GM18526 (cell line): ENCODE measurements around the gene PCDHGA8.
"Not testable (repeated sequence)": the region's sequence is repeated elsewhere in the genome, so short reads cannot be mapped to it uniquely, and the experiment has no call there.

Experiments used
- POLR2A ChIP-seq: IDR thresholded peaks from 3 replicates; pipeline ENCODE4 v1.6.1; 2011; ENCODE audit not compliant: insufficient read length; ENCODE audit errors: extremely low read depth

The PCDHGA8 gene

DNA sequence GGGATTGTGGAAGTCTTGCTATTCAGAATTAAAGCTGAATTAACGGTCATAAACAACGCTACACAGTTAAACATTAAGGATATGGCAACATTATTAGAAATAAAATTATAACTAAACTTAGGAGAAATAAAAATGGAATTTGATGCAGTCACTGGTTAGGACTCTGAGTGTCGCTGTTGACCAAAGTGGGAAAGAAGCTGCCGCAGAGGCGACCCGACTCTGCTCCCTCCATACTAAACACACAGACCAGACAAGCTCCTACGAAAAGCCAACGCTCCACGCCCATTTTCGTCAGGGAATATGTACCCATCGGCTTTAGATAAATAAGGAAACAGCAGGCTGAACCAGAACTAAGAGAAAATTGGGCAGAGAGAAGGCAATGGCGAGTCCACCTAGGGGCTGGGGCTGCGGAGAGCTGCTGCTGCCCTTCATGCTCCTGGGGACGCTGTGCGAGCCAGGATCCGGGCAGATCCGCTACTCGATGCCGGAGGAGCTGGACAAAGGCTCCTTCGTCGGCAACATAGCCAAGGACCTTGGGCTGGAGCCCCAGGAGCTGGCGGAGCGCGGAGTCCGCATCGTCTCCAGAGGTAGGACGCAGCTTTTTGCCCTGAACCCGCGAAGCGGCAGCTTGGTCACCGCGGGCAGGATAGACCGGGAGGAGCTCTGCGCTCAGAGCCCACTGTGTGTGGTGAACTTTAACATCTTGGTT, 28.3 kb upstream of the PCDHGA8 start, which contains the start of gene PCDHGA5:
Gene PCDHGA5 (plus strand): TSS at position 211 of the 709 bp plus-strand sequence. CDS start 169 bp downstream, at position 380.
- TF ChIP-seq POLR2A = no peak

DNA sequence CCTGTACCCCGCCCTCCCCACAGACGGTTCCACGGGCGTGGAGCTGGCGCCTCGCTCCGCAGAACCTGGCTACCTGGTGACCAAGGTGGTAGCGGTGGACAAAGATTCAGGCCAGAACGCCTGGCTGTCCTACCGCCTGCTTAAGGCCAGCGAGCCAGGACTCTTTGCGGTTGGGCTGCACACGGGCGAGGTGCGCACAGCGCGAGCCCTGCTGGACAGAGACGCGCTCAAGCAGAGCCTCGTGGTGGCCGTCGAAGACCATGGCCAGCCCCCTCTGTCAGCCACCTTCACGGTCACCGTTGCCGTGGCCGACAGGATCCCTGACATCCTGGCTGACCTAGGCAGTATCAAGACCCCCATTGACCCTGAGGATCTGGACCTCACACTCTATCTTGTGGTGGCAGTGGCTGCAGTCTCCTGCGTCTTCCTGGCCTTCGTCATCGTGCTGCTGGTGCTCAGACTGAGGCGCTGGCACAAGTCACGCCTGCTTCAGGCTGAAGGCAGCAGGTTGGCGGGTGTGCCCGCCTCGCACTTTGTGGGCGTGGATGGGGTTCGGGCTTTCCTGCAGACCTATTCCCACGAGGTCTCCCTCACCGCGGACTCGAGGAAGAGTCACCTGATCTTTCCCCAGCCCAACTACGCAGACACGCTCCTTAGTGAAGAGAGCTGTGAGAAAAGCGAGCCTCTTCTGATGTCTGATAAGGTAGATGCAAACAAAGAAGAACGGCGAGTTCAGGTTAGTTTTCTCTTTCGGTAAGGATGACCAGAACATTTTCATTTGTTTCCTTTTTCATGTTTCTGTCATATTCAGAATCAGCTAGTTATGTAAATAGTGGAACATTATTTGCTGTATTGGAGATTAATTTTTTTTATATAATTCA, 26.2 kb upstream of the PCDHGA8 start:
- no peak for TF ChIP-seq POLR2A

DNA sequence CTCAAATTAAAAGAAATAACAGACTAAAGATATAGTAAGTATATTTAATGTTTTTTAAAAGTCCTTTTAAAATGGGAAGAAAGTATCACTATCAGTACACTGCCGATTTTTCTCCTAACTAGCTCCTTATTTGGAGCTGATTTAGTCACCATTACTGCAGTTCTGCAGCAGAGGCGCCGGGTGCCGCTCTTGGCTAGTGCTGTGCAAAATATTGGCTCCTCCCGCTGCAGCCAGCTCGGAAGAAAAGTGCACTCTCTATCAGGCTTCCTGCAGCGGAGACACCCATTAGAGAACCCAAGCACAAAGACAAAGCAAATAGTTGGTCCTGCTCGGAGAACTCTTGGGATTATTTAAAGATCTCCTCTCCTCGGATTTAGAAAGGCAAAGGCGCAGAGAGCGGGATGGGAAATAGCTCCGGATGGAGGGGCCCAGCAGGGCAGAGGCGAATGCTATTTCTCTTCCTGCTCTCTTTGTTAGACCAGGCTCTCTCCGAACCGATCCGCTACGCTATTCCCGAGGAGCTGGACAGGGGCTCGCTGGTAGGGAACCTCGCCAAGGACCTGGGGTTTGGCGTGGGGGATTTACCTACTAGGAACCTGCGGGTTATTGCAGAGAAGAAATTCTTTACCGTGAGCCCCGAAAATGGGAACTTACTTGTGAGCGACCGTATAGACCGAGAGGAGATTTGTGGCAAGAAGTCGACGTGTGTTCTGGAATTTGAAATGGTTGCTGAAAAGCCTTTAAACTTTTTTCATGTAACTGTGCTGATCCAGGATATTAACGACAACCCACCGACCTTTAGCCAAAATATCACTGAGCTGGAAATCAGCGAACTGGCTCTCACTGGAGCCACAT, 22.2 kb upstream of the PCDHGA8 start, which contains the start of gene PCDHGB3:
Gene PCDHGB3 (plus strand): TSS at position 249 of the 855 bp plus-strand sequence. CDS start 153 bp downstream, at position 402.
- no peak for TF ChIP-seq POLR2A

DNA sequence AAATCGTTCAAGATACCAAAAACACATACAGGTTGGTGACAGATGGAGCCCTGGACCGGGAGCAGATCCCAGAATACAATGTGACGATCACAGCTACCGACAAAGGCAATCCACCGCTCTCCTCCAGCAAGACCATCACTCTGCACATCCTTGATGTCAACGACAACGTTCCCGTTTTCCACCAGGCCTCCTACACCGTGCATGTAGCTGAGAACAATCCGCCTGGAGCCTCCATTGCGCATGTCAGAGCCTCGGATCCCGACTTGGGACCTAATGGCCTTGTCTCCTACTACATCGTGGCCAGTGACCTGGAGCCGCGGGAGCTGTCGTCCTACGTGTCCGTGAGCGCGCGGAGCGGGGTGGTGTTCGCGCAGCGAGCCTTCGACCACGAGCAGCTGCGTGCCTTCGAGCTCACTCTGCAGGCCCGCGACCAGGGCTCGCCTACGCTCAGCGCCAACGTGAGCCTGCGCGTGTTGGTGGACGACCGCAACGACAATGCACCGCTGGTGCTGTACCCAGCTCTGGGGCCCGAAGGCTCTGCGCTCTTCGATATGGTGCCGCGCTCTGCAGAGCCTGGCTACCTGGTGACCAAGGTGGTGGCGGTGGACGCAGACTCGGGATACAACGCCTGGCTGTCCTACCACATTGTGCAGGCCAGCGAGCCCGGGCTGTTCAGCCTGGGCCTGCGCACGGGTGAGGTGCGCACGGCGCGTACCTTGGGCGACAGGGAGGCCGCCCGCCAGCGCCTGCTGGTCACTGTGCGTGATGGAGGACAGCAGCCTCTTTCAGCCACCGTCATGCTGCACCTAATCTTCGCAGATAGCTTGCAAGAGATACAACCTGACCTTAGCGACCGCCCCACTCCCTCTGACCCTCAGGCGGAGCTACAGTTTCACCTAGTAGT, 20.6 kb upstream of the PCDHGA8 start:
- TF ChIP-seq POLR2A = no peak

DNA sequence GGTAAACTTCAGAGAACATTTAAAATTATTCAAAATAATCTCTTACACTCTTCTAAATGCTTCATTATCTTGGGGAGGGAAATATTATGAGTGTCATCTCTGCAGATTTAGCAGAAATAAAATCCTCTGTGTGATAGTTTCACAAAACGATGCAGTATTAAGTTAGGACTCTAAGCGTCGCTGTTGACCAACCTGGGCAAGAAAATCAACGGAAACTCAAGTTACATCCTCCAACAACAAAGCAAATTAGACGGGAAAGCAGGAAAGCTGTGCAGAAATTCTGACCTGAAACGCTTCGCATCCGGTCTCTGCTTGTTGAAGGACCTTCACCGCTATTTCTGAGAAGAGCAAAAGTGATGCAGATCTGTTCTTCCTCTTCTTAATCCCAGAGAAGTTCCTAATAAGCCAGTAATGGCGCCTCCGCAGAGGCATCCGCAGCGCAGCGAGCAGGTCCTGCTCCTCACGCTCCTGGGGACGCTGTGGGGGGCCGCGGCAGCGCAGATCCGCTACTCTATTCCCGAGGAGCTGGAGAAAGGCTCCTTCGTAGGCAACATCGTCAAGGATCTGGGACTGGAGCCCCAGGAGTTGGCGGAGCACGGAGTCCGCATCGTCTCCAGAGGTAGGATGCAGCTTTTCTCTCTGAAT, 18.6 kb upstream of the PCDHGA8 start, which contains the start of gene PCDHGA6:
Gene PCDHGA6 (plus strand): TSS at position 219 of the 645 bp plus-strand sequence. CDS start 193 bp downstream, at position 412.
- TF ChIP-seq POLR2A = no peak

DNA sequence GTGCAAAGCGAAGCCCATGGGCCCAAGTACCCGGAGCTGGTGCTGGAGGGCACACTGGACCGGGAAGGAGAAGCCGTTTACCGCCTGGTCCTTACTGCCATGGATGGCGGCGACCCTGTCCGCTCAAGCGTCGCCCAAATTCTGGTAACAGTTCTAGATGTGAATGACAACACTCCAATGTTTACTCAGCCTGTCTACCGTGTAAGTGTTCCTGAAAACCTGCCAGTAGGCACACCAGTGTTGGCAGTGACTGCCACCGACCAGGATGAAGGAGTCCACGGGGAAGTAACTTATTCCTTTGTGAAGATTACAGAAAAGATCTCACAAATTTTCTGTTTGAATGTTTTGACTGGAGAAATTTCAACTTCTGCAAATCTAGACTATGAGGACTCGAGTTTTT, 17.8 kb upstream of the PCDHGA8 start:
- TF ChIP-seq POLR2A = no peak

DNA sequence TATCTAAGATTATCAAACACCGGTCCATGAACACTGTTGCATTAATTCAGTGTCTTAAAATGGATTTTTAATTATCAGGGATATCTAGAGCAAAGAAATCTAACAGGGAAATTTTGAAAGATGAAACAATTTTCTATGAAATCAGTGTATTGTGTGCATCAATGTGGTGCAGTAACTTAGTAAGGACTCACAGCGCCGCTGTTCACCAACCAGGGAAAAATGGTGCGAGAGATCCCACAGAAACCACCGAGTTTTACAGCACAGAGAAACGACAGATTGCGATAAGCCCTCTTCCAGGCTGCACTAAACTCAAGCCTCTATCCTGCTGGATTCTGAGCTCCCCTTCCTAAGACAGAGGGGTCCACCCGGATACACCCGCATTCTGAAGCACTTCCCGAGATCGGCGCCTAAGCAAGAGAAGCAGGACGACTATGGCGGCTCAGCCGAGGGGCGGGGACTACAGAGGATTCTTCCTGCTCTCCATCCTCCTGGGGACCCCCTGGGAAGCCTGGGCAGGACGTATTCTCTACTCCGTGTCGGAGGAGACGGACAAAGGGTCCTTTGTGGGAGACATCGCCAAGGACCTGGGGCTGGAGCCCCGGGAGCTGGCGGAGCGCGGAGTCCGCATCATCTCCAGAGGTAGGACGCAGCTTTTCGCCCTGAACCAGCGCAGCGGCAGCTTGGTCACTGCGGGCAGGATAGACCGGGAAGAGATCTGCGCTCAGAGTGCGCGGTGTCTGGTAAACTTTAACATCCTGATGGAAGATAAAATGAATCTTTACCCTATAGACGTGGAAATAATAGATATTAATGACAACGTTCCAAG, 9.8 kb upstream of the PCDHGA8 start, which contains the start of gene PCDHGA7:
Gene PCDHGA7 (plus strand): TSS at position 274 of the 826 bp plus-strand sequence. CDS start 158 bp downstream, at position 432.
- TF ChIP-seq POLR2A = no peak

DNA sequence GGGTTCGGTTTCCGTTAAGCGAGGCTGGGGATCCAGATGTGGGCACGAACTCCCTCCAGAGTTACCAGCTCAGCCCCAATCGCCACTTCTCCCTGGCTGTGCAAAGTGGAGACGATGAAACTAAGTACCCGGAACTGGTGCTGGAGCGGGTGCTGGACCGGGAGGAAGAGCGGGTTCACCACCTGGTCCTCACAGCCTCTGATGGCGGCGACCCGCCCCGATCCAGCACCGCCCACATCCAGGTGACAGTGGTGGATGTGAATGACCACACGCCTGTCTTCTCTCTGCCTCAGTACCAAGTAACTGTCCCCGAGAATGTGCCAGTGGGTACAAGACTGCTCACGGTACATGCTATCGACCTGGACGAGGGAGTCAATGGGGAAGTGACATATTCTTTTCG, 9.1 kb upstream of the PCDHGA8 start:
- TF ChIP-seq POLR2A = no peak

DNA sequence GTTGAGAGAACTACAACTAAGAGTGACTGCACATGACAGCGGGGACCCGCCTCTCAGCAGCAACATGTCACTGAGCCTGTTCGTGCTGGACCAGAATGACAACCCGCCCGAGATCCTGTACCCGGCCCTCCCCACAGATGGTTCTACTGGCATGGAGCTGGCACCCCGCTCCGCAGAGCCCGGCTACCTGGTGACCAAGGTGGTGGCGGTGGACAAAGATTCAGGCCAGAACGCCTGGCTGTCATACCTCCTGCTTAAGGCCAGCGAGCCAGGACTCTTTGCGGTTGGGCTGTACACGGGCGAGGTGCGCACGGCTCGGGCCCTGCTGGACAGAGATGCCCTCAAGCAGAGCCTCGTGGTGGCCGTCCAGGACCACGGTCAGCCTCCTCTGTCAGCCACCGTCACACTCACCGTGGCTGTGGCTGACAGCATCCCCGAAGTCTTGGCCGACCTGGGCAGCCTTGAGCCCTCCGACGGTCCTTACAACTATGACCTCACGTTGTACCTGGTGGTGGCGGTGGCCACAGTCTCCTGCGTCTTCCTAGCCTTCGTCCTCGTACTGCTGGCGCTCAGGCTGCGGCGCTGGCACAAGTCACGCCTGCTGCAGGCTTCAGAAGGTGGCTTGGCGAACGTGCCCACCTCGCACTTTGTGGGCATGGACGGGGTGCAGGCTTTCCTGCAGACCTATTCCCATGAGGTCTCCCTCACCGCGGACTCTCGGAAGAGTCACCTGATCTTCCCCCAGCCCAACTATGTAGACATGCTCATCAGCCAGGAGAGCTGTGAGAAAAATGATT, 7.8 kb upstream of the PCDHGA8 start:
- TF ChIP-seq POLR2A = no peak

DNA sequence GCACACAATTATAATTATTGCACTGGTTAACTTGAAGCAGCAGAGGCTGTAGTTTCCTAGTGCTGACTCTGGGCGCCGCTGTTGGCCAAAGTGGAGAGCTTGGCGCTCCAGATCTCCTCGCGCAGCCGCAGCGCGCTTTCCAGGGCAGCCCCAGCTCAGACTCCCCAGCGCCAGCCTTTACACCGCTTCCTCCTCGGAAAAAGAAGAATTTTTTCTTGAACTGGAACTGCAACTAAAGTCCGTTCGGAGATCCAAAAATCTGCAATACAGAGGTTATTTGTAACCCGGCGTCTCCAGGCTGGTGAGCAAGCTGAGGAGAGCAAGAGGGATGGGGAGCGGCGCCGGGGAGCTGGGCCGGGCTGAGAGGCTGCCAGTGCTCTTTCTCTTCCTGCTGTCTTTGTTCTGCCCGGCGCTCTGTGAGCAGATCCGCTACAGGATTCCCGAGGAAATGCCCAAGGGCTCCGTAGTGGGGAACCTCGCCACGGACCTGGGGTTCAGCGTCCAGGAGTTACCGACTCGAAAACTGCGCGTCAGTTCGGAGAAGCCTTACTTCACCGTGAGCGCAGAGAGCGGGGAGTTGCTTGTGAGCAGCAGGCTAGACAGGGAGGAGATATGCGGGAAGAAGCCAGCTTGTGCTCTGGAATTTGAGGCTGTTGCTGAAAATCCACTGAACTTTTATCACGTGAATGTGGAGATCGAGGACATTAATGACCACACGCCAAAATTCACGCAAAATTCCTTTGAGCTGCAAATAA, 4.7 kb upstream of the PCDHGA8 start, which contains the start of gene PCDHGB4:
Gene PCDHGB4 (plus strand): TSS at position 142 of the 755 bp plus-strand sequence. CDS start 187 bp downstream, at position 329.
- not testable (repeated sequence) for TF ChIP-seq POLR2A

DNA sequence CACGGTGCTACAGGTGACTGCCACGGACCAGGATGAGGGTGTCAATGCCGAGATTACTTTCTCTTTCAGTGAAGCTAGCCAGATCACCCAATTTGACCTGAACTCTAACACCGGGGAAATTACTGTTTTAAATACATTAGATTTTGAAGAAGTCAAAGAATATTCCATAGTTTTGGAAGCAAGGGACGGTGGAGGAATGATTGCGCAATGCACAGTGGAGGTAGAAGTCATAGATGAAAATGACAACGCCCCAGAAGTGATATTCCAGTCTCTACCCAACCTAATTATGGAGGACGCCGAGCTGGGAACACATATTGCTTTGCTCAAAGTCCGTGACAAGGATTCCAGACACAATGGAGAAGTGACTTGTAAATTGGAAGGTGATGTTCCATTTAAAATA, 3.8 kb upstream of the PCDHGA8 start:
- TF ChIP-seq POLR2A = no peak
